Measurements from ENCODE around the gene APOF. TPM values are rescaled to one million over a fixed set of nuclear protein-coding genes. Genes with fewer than 3 reads are reported as not detected.

The APOF gene
- total and polyA plus RNA-seq, 2 donors from 2014 or later, result not detected

DNA sequence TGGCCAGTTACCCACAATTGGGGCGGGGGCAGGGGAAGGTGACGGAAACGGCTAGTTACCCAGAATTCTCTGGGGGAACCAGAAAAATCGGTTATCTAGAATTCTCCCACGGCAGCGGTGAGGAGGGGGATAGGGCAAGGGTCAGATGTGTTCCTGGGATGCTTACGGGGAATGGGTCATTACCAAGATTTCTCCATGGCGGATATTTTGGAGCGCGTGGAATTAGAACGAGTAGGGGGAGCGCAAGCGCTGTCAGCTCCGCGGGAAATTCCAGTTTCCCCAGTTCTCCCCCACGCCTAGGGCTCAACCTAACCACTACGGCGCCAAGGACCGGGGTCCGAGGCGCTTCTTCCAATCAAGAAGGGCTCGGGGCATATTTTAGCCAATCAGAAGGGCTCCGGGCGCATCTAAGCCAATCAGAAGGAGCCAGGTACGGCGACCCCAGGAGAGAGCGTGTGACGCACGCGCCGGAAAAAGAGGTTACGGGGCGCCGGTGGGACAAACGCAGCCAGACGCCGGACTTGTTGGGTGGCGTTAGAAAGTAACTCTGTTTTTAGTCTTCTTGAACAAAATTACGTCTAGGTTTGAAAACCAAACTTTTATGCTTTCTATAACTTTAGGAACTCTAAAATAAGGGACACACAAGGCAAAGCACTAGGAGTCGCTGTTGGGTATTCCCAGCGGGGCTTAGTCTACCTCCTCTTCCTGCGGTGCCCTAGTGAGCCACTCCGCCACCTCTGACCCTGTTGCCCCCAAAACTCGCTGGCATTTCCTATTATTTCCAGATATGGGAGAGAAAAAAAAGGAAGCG, 28.8 kb downstream of the APOF start, which contains the start of gene PAN2:
PAN2 (minus strand) TSS at position 322 of the 811 bp plus-strand sequence. CDS start 906 bp downstream, outside the sequence.
- peaks cover 0 to 7% (median 6%) of the 10 kb centered on the region in 3 donors for H3K4me1 ChIP-seq (ENCODE audit: control insufficient read depth in 2 of 3, insufficient read depth in 2 of 3, low read depth in 1 of 3, low read length in 3 of 3)
- intact Hi-C loops (cut with DNase I), result no loop called here
- peak; percentile 45 for FAIRE-seq

DNA sequence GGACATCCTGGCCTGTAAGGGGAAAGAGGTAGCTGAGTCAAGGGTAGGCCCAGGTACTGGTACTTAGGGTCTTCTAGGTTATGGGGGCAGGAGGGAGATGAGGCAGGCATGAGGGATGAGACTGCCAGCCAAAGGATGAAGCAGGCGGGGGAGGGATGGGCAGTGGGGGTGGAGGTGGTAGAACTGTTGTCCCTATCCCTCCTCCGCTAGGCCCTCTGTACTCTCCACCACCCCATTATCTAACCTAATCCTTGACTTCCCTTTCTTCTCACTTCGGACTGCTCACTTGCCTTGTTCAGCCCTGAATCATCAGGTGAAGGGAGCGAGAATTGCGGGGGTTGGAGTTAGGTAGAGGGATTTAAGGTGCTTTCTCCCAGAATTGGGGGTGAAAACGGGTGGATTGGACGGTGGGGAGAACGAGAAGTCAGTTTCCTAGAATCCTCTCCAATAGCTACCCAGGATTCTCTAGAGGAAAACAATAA, 29.4 kb downstream of the APOF start:
- Histone ChIP-seq H3K4me1 (ENCODE audit: control insufficient read depth in 2 of 3, insufficient read depth in 2 of 3, low read depth in 1 of 3, low read length in 3 of 3) (peaks cover 0 to 7% (median 6%) of the 10 kb centered on the region in 3 donors), H3K27me3 (ENCODE audit: control insufficient read depth, insufficient read depth, low read length) (no peaks in the 10 kb centered on the region), H3K36me3 (ENCODE audit: control insufficient read depth in 2 of 3, insufficient read depth in 3 of 3, low read length in 3 of 3) (no peaks in the 10 kb centered on the region), H3K9ac (ENCODE audit: low read length in 3 of 3) (peak overlapping the region; percentile 73 to 91 (median 85)), H3K4me3 (ENCODE audit: low read length in 3 of 3) (peak overlapping the region; percentile 80 to 93 (median 87)), H3K9me3 (ENCODE audit: control insufficient read depth in 2 of 3, insufficient read depth in 1 of 3, low read length in 3 of 3) (no peaks in the 10 kb centered on the region), H3K27ac (ENCODE audit: low read depth in 2 of 2, low read length in 2 of 2) (peak overlapping the region; percentile 88 to 97)
- TF ChIP-seq, protein P1, sequence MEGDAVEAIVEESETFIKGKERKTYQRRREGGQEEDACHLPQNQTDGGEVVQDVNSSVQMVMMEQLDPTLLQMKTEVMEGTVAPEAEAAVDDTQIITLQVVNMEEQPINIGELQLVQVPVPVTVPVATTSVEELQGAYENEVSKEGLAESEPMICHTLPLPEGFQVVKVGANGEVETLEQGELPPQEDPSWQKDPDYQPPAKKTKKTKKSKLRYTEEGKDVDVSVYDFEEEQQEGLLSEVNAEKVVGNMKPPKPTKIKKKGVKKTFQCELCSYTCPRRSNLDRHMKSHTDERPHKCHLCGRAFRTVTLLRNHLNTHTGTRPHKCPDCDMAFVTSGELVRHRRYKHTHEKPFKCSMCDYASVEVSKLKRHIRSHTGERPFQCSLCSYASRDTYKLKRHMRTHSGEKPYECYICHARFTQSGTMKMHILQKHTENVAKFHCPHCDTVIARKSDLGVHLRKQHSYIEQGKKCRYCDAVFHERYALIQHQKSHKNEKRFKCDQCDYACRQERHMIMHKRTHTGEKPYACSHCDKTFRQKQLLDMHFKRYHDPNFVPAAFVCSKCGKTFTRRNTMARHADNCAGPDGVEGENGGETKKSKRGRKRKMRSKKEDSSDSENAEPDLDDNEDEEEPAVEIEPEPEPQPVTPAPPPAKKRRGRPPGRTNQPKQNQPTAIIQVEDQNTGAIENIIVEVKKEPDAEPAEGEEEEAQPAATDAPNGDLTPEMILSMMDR (IDR thresholded peaks at IDR 0.05; ENCODE audit: borderline replicate concordance, extremely low read depth, insufficient read depth), result no peak
- DNase-seq (no peak), FAIRE-seq (no peak)
- intact Hi-C loops (cut with DNase I), result no loop called here

More for the DNA sequence above, 28.8 kb downstream of the APOF start, which contains the start of gene PAN2:
- Histone ChIP-seq H3K9me3 (ENCODE audit: control insufficient read depth in 2 of 3, insufficient read depth in 1 of 3, low read length in 3 of 3) (no peaks in the 10 kb centered on the region), H3K4me3 (ENCODE audit: low read length in 3 of 3) (peak within 1 kb of the TSS; percentile 80 to 93 (median 87)), H3K27ac (ENCODE audit: low read depth in 2 of 2, low read length in 2 of 2) (peak within 1 kb of the TSS; percentile 88 to 97), H3K27me3 (ENCODE audit: control insufficient read depth, insufficient read depth, low read length) (no peaks in the 10 kb centered on the region), H3K9ac (ENCODE audit: low read length in 3 of 3) (peak within 1 kb of the TSS; percentile 73 to 92 (median 85)), H3K36me3 (ENCODE audit: control insufficient read depth in 2 of 3, insufficient read depth in 3 of 3, low read length in 3 of 3) (no peaks in the 10 kb centered on the region)
- TF ChIP-seq, protein P1 (IDR thresholded peaks at IDR 0.05; ENCODE audit: borderline replicate concordance, extremely low read depth, insufficient read depth), result peak; percentile 43
- peak; percentile 97 to 99 (median 98) for DNase-seq

DNA sequence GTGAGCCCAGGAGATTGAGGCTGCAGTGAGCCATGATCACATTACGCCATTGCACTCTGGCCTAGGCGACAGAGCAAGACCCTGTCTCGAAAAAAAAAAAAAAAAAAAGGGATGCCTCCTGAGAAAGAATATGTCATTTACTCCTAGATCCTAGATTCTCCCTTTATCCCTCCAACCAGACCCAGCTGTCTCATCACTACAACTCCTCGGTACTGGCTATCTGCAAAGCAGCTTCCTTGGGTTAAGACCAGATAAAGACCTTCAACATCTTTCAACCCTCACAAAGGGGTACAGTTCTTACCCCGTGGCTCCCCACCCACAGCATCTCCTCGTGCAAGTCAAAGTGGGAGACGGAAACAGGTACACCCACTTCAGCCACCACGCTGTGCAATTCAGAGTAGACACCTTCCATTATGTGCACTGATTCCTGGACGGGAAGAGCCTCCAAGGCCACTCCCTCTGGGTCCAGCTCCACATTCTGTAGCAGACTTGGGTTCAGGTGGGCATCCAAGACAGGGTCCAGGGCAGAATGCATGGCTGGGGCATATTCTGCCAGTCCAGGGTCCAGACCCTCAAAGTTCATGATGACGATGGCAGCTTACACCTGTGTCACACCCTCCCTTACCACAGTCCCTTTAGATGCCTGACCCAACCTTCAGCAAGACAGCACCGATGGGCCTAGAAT, 30.0 kb downstream of the APOF start:
- Histone ChIP-seq H3K27me3 (ENCODE audit: control insufficient read depth, insufficient read depth, low read length) (no peaks in the 10 kb centered on the region), H3K27ac (ENCODE audit: low read depth in 2 of 2, low read length in 2 of 2) (peak overlapping the region; percentile 88 to 97), H3K4me1 (ENCODE audit: control insufficient read depth in 2 of 3, insufficient read depth in 2 of 3, low read depth in 1 of 3, low read length in 3 of 3) (peaks cover 0 to 7% (median 6%) of the 10 kb centered on the region in 3 donors), H3K36me3 (ENCODE audit: control insufficient read depth in 2 of 3, insufficient read depth in 3 of 3, low read length in 3 of 3) (peaks cover 0 to 5% (median 3%) of the 10 kb centered on the region in 3 donors), H3K4me3 (ENCODE audit: low read length in 3 of 3) (peak overlapping the region; percentile 80 to 93 (median 87)), H3K9me3 (ENCODE audit: control insufficient read depth in 2 of 3, insufficient read depth in 1 of 3, low read length in 3 of 3) (no peaks in the 10 kb centered on the region), H3K9ac (ENCODE audit: low read length in 3 of 3) (peak overlapping the region in 2 of 3 donors; percentile 73 to 91)
- TF ChIP-seq, protein P1 (IDR thresholded peaks at IDR 0.05; ENCODE audit: borderline replicate concordance, extremely low read depth, insufficient read depth), result no peak
- DNase-seq, result no peak
- intact Hi-C loops (cut with DNase I), result no loop called here
- FAIRE-seq, result no peak

Measured in kidney (tissue), 14 donors.